Tibial nerve (tissue), 4 donors: Measurements from ENCODE around the gene TMEM178B. TPM values are rescaled to one million over a fixed set of nuclear protein-coding genes. Genes with fewer than 3 reads are reported as not detected.

Source experiments
- DNase-seq, 2 donors: peaks; one replicate each; pipeline ENCODE4 v3.0.0-alpha.2; 2019; ENCODE audit warnings: low spot score in 2 of 2
- H3K27ac ChIP-seq, 4 donors: fragments of 200-600 bp; sonication (generic) in 3 of 4; one replicate each; pipeline ENCODE4 v1.5.1; 2017 to 2019; ENCODE audit warnings: mild to moderate bottlenecking in 1 of 4
- H3K27me3 ChIP-seq, 2 donors: fragments of 200-600 bp; sonication (generic) in 1 of 2; one replicate each; pipeline versions ENCODE4 v1.5.1 to v1.6.0; 2017 to 2019
- H3K36me3 ChIP-seq, 3 donors: fragments of 200-600 bp; sonication (generic); one replicate each; pipeline ENCODE4 v1.5.1; 2018 to 2019
- H3K4me1 ChIP-seq, 4 donors: fragments of 200-600 bp; sonication (generic) in 3 of 4; one replicate each; pipeline ENCODE4 v1.5.1; 2017 to 2019
- H3K4me3 ChIP-seq, 4 donors: fragments of 200-600 bp; sonication (generic) in 3 of 4; one replicate each; pipeline ENCODE4 v1.5.1; 2017 to 2019; ENCODE audit warnings: mild to moderate bottlenecking in 1 of 4, moderate library complexity in 1 of 4
- H3K9me3 ChIP-seq, 4 donors: fragments of 200-600 bp; sonication (generic) in 3 of 4; one replicate each; pipeline ENCODE4 v1.5.1; 2017 to 2019
- EP300 ChIP-seq, 2 donors: sonication (generic); formaldehyde crosslinking; IDR thresholded peaks; one replicate each; pipeline ENCODE4 v1.6.1; 2017; ENCODE audit warnings: antibody characterized with exemption in 2 of 2, mild to moderate bottlenecking in 1 of 2
- POLR2A ChIP-seq, 2 donors: fragments of 450-650 bp; IDR thresholded peaks; one replicate each; pipeline ENCODE4 v1.6.1; 2017; ENCODE audit warnings: antibody characterized with exemption in 2 of 2, mild to moderate bottlenecking in 2 of 2, moderate library complexity in 2 of 2
- WGBS, 2 donors: methylation state at CpG; one replicate each; pipeline ENCODE4 v1.1.5; 2018; 5-methylcytosine and 5-hydroxymethylcytosine counted together
- total RNA-seq, 4 donors: library from RNA; depleted of rRNA; stranded (reverse); fragments of >200 nt; gene quantifications; one replicate each; pipeline ENCODE4 v1.1.0, GENCODE V29; 2016
- TF ChIP-seq, protein P1 (sequence below), 5 experiments: fragments of 200-600 bp in 3 of 5; fragments of 450-650 bp in 2 of 5; sonication (generic) in 3 of 5; IDR thresholded peaks; one replicate each; pipeline ENCODE4 v1.5.1; 2016 to 2019; ENCODE audit warnings: antibody characterized with exemption in 5 of 5, mild to moderate bottlenecking in 3 of 5, moderate library complexity in 2 of 5

TMEM178B gene
- total RNA-seq, 4 donors from 2014 or later, result 0.30 to 0.78 (median 0.53) TPM

DNA sequence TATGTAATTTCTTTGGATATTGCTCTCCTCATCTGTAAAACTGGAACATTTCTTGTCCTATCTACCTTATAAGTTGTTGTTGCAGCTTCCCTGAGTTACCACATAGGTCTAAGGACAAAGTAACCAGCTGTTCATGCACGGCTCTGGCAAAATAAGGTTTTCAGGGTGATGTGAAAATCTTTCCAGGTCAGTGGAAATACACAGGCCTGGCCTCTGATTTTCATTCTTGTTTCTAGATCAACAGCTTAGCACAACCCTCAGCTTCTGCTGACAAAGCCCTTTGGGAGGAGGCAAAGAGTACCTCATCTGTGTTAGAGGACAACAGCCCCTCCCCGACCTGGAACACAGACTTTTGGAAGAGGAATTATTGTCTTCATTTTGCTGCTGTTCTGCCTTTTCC lies 359.8 kb downstream of the TMEM178B start:
- H3K36me3 ChIP-seq, result no peaks in the 10 kb centered on the region
- H3K27me3 ChIP-seq, result no peaks in the 10 kb centered on the region
- DNase-seq, result peak in 1 of 2 donors; percentile 18
- peak overlapping the region in 1 of 4 donors; percentile 39 for H3K27ac ChIP-seq
- TF ChIP-seq EP300 (IDR thresholded peaks at IDR 0.05), result peak in 1 of 2 donors; percentile 64
- no peak for TF ChIP-seq POLR2A (IDR thresholded peaks at IDR 0.05)
- no peaks in the 10 kb centered on the region for H3K9me3 ChIP-seq
- H3K4me3 ChIP-seq, result no peak overlapping the region
- H3K4me1 ChIP-seq, result peaks cover 0 to 17% (median 0%) of the 10 kb centered on the region in 4 donors
- 56% methylated on average over 2 of the region's 2 CpGs for WGBS, 2 donors

DNA sequence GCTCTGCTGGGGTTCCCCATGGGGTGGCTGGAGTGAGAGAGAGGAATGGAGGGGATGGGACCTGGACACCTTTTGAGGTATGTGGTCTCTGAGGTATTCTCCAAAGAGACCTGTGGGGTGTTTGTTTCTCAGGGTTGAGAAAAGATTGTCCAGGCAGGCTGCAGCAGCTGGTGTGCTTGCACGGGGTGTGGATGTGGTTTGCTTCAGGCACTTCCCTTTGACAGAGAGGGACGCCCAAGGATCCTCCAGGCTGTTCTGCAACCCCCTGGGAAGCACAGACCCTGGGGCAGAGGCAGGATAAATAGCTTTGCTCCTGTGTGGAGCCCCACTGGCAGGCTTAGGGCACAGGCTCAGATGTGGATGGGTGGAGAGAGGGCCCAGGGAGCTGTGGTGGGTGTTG lies 362.3 kb downstream of the TMEM178B start:
- WGBS, 2 donors, result 69 to 71% methylated on average over 2 of the region's 2 CpGs
- no peak for TF ChIP-seq EP300 (IDR thresholded peaks at IDR 0.05)
- no peak for TF ChIP-seq POLR2A (IDR thresholded peaks at IDR 0.05)
- TF ChIP-seq, protein P1, sequence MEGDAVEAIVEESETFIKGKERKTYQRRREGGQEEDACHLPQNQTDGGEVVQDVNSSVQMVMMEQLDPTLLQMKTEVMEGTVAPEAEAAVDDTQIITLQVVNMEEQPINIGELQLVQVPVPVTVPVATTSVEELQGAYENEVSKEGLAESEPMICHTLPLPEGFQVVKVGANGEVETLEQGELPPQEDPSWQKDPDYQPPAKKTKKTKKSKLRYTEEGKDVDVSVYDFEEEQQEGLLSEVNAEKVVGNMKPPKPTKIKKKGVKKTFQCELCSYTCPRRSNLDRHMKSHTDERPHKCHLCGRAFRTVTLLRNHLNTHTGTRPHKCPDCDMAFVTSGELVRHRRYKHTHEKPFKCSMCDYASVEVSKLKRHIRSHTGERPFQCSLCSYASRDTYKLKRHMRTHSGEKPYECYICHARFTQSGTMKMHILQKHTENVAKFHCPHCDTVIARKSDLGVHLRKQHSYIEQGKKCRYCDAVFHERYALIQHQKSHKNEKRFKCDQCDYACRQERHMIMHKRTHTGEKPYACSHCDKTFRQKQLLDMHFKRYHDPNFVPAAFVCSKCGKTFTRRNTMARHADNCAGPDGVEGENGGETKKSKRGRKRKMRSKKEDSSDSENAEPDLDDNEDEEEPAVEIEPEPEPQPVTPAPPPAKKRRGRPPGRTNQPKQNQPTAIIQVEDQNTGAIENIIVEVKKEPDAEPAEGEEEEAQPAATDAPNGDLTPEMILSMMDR (IDR thresholded peaks at IDR 0.05), result no peak

DNA sequence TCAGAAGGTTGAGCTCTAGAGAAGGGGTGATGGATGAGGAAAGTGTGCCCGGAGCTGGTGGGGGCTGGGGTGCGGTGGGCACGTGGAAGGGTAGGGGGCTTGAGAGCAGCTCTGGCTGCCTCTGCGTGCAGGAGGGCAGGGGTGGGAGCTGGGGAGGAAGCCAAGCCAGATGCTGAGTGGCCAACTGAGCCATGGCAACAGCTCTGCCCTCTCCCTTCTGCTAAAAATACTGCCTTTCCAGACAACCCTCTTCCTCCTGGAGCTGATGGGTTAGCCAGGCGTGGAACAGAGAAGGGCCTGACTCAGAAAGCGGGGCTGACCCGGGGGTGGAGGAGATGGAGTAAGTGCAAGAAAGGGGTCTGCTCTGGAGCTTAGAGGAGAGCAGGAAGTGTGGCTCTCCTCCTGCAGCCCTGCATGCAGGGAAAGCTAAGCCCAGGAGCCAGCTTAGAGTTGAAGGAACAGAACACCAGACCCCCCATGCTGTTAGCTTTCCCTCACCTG lies 362.8 kb downstream of the TMEM178B start:
- Histone ChIP-seq H3K4me3 (no peak overlapping the region), H3K27ac (no peak overlapping the region), H3K4me1 (peaks cover 0 to 19% (median 0%) of the 10 kb centered on the region in 4 donors), H3K36me3 (no peaks in the 10 kb centered on the region), H3K9me3 (no peaks in the 10 kb centered on the region), H3K27me3 (no peaks in the 10 kb centered on the region)
- WGBS, 2 donors, result 72 to 74% methylated on average over 7 of the region's 7 CpGs
- DNase-seq, result no peak
- no peak for TF ChIP-seq EP300 (IDR thresholded peaks at IDR 0.05)
- TF ChIP-seq, protein P1 (IDR thresholded peaks at IDR 0.05), result no peak
- TF ChIP-seq POLR2A (IDR thresholded peaks at IDR 0.05), result no peak

More for the DNA sequence above, 362.3 kb downstream of the TMEM178B start:
- H3K4me3 ChIP-seq, result no peak overlapping the region
- H3K27me3 ChIP-seq, result no peaks in the 10 kb centered on the region
- no peaks in the 10 kb centered on the region for H3K9me3 ChIP-seq
- H3K36me3 ChIP-seq, result no peaks in the 10 kb centered on the region
- H3K27ac ChIP-seq, result no peak overlapping the region
- DNase-seq, result no peak
- H3K4me1 ChIP-seq, result peaks cover 0 to 17% (median 0%) of the 10 kb centered on the region in 4 donors

- no peak for DNase-seq
- no peak overlapping the region for H3K4me3 ChIP-seq
- H3K9me3 ChIP-seq, result no peaks in the 10 kb centered on the region
- peaks cover 0 to 15% (median 2%) of the 10 kb centered on the region in 4 donors for H3K4me1 ChIP-seq
- 77 to 94% methylated on average over 2 of the region's 2 CpGs for WGBS, 2 donors
- no peak overlapping the region for H3K27ac ChIP-seq
- H3K36me3 ChIP-seq, result no peaks in the 10 kb centered on the region
- no peaks in the 10 kb centered on the region for H3K27me3 ChIP-seq
- TF ChIP-seq, protein P1 (IDR thresholded peaks at IDR 0.05), result no peak
- TF ChIP-seq POLR2A (IDR thresholded peaks at IDR 0.05) (no peak), EP300 (IDR thresholded peaks at IDR 0.05) (no peak)
Measured at GRCh38 chr7:141439164-141439563, 365.3 kb downstream of the TMEM178B start.

DNA sequence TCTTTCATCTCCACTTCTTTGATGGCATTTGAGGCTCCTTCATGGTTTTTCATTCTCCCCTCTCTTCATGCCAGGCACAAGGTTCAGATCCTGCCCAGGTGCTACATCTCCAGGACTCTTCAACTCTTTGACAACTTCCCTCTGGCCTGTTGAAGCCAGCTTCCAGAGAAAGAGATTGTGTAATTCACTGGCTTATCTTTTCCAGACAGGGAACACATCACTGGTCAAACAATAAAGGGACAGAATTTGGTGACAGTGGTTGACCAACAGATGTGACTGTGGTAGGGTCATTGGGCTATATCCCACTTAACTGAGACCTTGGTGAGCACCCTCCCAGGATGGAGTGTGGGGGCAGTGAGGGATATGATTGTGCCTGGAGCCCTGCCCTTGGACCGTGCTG lies 365.9 kb downstream of the TMEM178B start:
- Histone ChIP-seq H3K27me3 (no peaks in the 10 kb centered on the region), H3K4me1 (peaks cover 0 to 10% (median 2%) of the 10 kb centered on the region in 4 donors), H3K9me3 (no peaks in the 10 kb centered on the region), H3K27ac (no peak overlapping the region), H3K36me3 (no peaks in the 10 kb centered on the region), H3K4me3 (no peak overlapping the region)
- TF ChIP-seq, protein P1 (IDR thresholded peaks at IDR 0.05), result no peak
- no peak for TF ChIP-seq EP300 (IDR thresholded peaks at IDR 0.05)
- TF ChIP-seq POLR2A (IDR thresholded peaks at IDR 0.05), result no peak
- DNase-seq, result no peak
- 67 to 71% methylated on average over 1 of the region's 1 CpG for WGBS, 2 donors
